BE2C (cell line): ENCODE measurements around the gene COL4A2.

Source experiments
- DNase-seq: peaks from one replicate; pipeline ENCODE4 v3.0.0-alpha.2; 2020
- H3K27me3 ChIP-seq: fragments of 250-450 bp; sonication (Bioruptor Pico); 2 replicates; pipeline ENCODE4 v1.5.1; 2020; ENCODE audit warnings: mild to moderate bottlenecking
- H3K36me3 ChIP-seq: fragments of 250-450 bp; sonication (Bioruptor Pico); 2 replicates; pipeline ENCODE4 v1.5.1; 2020; ENCODE audit warnings: mild to moderate bottlenecking
- H3K4me1 ChIP-seq: fragments of 250-450 bp; sonication (Bioruptor Pico); 2 replicates; pipeline ENCODE4 v1.5.1; 2020
- H3K4me3 ChIP-seq: 2 replicates; pipeline ENCODE4 v1.5.1; 2011; ENCODE audit warnings: low read depth, low read length
- H3K9me3 ChIP-seq: fragments of 250-450 bp; sonication (Bioruptor Pico); 2 replicates; pipeline ENCODE4 v1.5.1; 2020
- TF ChIP-seq, protein P1 (sequence below): IDR thresholded peaks from 2 replicates; pipeline ENCODE4 v1.5.1; 2012; ENCODE audit warnings: mild to moderate bottlenecking, low read depth, low read length

The COL4A2 gene

DNA sequence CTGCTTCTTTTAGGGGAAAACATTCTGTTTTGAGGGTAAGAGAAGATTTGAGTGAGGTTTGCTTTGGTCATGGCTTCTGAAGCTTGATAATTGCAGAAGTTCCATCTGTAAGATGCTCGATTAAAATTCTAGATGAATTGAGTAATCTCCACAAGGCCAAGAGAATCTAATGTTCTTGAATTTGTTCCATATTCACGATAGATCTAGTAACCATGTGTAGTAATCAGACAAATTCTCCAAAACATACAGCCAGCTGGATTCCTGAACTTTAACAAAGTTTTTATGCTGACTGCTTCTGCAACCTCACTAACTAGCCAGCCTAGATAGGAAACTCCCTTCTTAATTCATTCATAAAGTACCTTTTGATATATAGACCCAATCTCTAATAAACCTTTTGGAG, 92.7 kb downstream of the COL4A2 start:
- Histone ChIP-seq H3K4me1 (no peaks in the 10 kb centered on the region), H3K27me3 (peaks cover 21% of the 10 kb centered on the region), H3K4me3 (no peak overlapping the region), H3K9me3 (no peaks in the 10 kb centered on the region), H3K36me3 (no peaks in the 10 kb centered on the region)
- TF ChIP-seq, protein P1, sequence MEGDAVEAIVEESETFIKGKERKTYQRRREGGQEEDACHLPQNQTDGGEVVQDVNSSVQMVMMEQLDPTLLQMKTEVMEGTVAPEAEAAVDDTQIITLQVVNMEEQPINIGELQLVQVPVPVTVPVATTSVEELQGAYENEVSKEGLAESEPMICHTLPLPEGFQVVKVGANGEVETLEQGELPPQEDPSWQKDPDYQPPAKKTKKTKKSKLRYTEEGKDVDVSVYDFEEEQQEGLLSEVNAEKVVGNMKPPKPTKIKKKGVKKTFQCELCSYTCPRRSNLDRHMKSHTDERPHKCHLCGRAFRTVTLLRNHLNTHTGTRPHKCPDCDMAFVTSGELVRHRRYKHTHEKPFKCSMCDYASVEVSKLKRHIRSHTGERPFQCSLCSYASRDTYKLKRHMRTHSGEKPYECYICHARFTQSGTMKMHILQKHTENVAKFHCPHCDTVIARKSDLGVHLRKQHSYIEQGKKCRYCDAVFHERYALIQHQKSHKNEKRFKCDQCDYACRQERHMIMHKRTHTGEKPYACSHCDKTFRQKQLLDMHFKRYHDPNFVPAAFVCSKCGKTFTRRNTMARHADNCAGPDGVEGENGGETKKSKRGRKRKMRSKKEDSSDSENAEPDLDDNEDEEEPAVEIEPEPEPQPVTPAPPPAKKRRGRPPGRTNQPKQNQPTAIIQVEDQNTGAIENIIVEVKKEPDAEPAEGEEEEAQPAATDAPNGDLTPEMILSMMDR = no peak
- no peak for DNase-seq

DNA sequence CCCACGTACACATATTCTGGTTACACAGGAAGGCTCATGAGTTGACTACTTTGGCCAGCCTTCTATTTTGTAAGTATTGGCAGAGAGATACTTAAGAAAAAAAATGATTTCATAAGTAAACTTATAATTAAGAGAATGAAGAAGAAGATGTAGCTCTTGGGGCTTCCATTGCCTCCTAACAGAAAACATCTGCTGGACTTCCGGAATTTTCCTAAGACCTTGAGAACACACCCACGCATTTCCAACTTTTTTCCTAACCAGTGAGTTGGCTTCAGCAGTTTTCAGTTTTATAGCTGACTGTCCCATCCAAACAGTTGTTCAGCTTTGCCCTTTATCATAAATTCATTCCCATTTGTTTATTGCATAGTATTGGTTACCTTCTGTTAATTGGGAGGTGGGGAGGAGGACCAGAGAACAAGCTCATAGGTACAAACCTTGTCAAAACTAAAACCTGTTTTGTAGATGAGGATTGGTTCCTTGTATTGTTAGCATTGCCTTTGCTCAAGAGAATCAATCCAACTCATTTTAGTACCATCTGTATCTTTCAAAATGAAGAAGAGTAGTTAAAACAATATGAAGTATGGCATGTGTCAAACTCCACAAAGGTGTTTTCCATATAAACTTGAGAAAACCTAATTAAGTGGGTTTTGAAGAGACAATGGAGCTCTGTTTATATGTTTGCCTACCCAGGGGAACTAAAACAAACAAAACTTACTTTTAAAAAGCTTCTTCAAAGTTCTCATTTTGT, 93.9 kb downstream of the COL4A2 start:
- H3K4me3 ChIP-seq = no peak overlapping the region
- no peak for DNase-seq

DNA sequence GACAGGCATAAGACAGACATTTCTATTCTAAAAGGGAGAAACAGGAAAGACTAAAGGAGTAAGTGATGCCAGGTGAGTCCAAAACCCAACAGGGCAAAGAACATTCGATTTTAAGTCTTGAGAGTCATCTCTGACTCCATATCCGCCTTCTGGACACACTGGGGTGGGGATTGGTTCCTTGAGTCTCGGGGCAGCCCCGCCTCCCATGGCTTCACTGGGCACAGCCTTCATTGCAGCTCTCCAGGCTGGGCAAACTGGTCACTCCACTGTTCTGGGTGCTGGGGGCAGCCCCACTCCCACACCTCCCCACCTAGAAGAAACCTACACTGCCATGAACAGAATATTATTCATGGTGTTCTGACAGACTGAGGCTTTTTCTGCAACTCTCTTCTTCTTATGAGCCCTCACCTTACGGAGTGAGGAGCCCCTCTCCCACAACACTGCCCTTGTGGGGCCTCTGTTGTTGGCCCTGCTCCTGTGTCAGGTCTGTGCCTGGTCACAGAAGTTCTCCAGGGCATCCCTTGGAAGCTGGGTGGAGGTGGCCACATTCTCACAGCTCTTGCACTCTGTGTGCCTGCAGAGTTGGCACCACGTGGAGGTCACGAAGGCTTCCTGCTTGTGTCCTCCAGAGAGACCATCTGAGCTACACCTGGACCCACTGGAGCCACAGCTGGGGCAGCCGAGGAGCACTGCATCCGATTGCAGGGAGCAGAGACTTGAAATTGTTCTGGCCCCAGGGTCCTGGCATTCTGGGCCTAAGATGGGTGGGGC, 95.4 kb downstream of the COL4A2 start:
- Histone ChIP-seq H3K4me1 (no peaks in the 10 kb centered on the region), H3K4me3 (no peak overlapping the region), H3K9me3 (no peaks in the 10 kb centered on the region), H3K27me3 (peaks cover 22% of the 10 kb centered on the region), H3K36me3 (no peaks in the 10 kb centered on the region)
- no peak for DNase-seq
- TF ChIP-seq, protein P1 = no peak

More for the DNA sequence above, 93.9 kb downstream of the COL4A2 start:
- no peaks in the 10 kb centered on the region for H3K4me1 ChIP-seq
- peaks cover 18% of the 10 kb centered on the region for H3K27me3 ChIP-seq
- H3K36me3 ChIP-seq = no peaks in the 10 kb centered on the region
- TF ChIP-seq, protein P1 = no peak
- no peaks in the 10 kb centered on the region for H3K9me3 ChIP-seq

DNA sequence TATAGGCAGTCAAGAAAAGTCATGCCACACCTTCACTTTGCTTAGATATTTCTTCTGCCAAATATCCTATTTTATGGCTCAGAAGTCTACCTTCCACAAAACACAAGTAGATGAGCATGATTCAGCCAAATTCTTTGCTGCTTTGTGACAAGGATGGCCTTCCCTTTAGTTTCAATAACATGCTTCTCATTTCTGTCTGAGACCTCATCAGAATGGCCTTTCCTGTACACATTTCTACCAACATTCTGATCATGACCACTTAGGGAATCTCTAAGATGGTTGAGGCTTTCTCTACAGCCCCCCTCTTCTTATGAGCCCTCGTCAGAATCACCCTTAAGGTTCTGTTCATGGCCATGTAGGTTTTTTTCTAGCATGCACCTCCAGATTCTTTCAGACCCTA, 96.2 kb downstream of the COL4A2 start:
- no peaks in the 10 kb centered on the region for H3K36me3 ChIP-seq
- TF ChIP-seq, protein P1 = no peak
- DNase-seq = no peak
- H3K9me3 ChIP-seq = no peaks in the 10 kb centered on the region
- H3K4me3 ChIP-seq = no peak overlapping the region
- no peaks in the 10 kb centered on the region for H3K4me1 ChIP-seq
- H3K27me3 ChIP-seq = peaks cover 22% of the 10 kb centered on the region

DNA sequence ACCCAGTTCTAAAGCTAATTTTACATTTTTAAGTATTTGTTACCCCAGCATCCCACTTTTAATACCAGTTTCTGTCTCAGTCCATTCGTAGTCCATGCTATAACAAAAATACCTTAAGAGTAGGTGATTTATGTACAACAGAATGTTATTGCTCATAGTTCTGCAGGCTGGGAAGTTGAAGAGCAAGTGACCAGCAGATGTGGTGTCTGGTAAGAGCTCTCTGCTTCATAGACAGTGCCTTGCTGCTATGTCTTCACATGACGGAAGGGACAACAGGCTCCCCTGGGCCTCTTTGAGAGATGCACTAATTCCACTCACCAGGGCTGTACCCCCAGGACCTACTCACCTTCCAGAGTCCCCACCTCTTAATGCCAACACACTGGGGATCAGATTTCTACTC, 96.6 kb downstream of the COL4A2 start:
- no peaks in the 10 kb centered on the region for H3K36me3 ChIP-seq
- TF ChIP-seq, protein P1 = no peak
- no peak for DNase-seq
- H3K27me3 ChIP-seq = peaks cover 22% of the 10 kb centered on the region
- H3K9me3 ChIP-seq = no peaks in the 10 kb centered on the region
- H3K4me1 ChIP-seq = no peaks in the 10 kb centered on the region
- no peak overlapping the region for H3K4me3 ChIP-seq

GRCh38 chr13:110404321-110404720, 97.2 kb downstream of the COL4A2 start:
- H3K27me3 ChIP-seq = peaks cover 20% of the 10 kb centered on the region
- no peaks in the 10 kb centered on the region for H3K9me3 ChIP-seq
- TF ChIP-seq, protein P1 = no peak
- no peaks in the 10 kb centered on the region for H3K4me1 ChIP-seq
- H3K4me3 ChIP-seq = no peak overlapping the region
- no peak for DNase-seq
- no peaks in the 10 kb centered on the region for H3K36me3 ChIP-seq
